Activated CD8-positive, alpha-beta memory T cell treated with anti-CD3 and anti-CD28 coated beads, Interleukin-2, amount 10 ng/mL, durations not matched to agents 7 days and 5 days (primary cell): ENCODE data around the gene TRPV6. TPM values are rescaled to one million over a fixed set of nuclear protein-coding genes. Genes with fewer than 3 reads are reported as not detected.

Source experiments
- ATAC-seq: fragments of 150-1000 bp; cut with Tn5 transposase; one replicate; pipeline ENCODE4 v1.10.0; 2021; ENCODE audit warnings: moderate library complexity
- CTCF ChIA-PET: fragments of 350-600 bp; sonication (Branson Sonifier 250); formaldehyde crosslinking; loops from one replicate; lab custom pipeline; 2021; ENCODE audit warnings: antibody characterized with exemption; lab: Charles Lee
- DNase-seq: peaks from one replicate; pipeline ENCODE4 v3.0.0-alpha.2; 2020
- H3K27ac Mint-ChIP-seq: one replicate; pipeline ENCODE4 v1.8.0; 2021; ENCODE audit warnings: mild to moderate bottlenecking, mixed read lengths
- H3K27me3 Mint-ChIP-seq: one replicate; pipeline ENCODE4 v1.8.0; 2021; ENCODE audit warnings: mixed read lengths
- H3K36me3 Mint-ChIP-seq: one replicate; pipeline ENCODE4 v1.8.0; 2021; ENCODE audit warnings: mild to moderate bottlenecking, mixed read lengths
- H3K4me1 Mint-ChIP-seq: one replicate; pipeline ENCODE4 v1.8.0; 2021; ENCODE audit warnings: mixed read lengths
- H3K4me3 Mint-ChIP-seq: one replicate; pipeline ENCODE4 v1.8.0; 2021; ENCODE audit warnings: mild to moderate bottlenecking, moderate library complexity, mixed read lengths
- H3K9me3 Mint-ChIP-seq: one replicate; pipeline ENCODE4 v1.8.0; 2022; ENCODE audit warnings: low read depth, mixed read lengths
- total RNA-seq, 2 experiments: library from RNA; stranded (reverse); gene quantifications; one replicate each; pipeline ENCODE4 v1.2.3, GENCODE V29; 2021

Gene TRPV6
- total RNA-seq, 2 experiments from 2014 or later, result not detected

DNA sequence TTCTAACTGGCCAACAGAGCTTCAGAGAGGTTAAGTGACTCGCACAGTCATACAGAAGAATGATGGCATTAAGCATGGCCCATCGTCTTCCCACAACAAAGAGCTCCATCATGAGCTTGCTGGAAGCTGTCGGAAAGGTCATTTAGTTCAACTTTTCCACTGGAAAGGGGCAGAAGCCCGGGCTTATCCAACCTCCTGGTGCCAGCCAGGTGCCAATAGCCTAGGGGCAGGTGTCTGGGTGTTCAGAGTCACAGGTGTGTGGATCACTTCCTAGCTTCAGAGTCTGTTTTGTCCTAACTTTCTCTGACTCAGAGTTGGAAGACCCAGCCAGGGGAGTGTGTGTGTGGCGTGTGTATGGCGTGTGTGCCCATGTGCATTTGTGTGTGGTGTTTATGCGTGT is 1.3 kb upstream of the TRPV6 start:
- Mint-ChIP-seq H3K4me1 (no peaks in the 10 kb centered on the region), H3K9me3 (peaks cover 4% of the 10 kb centered on the region), H3K4me3 (no peak overlapping the region), H3K27me3 (peaks cover 3% of the 10 kb centered on the region), H3K36me3 (no peaks in the 10 kb centered on the region), H3K27ac (no peak overlapping the region)
- ATAC-seq, result no peak
- no peak for DNase-seq
- CTCF ChIA-PET, result interaction anchor here (1.1 kb wide), 1 partner anchor 328 kb away, joined by 3 read pairs; no protein-coding TSS in a partner anchor

DNA sequence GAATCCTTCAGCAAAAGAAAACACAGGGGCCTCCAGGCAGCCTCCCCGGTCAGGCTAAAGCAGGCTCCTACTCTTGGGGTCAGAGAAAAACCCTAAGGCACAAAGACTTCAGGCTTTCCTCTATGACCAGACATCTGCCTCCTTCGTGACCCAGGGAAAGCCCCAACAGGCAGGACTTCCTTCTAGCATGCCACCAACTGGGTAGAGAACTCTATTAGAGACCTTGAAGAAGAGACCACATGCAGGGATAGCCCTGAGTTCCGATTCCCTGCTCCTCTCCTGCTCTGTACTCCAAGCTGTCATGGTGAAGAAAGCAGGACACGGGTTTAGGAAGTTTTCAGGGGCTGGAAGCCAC is 1.3 kb downstream of the TRPV6 start:
- Mint-ChIP-seq H3K27me3 (peaks cover 10% of the 10 kb centered on the region), H3K4me3 (no peak overlapping the region), H3K4me1 (no peaks in the 10 kb centered on the region), H3K9me3 (no peaks in the 10 kb centered on the region), H3K27ac (no peak overlapping the region), H3K36me3 (no peaks in the 10 kb centered on the region)
- CTCF ChIA-PET, result no interaction called here
- no peak for ATAC-seq
- DNase-seq, result no peak

DNA sequence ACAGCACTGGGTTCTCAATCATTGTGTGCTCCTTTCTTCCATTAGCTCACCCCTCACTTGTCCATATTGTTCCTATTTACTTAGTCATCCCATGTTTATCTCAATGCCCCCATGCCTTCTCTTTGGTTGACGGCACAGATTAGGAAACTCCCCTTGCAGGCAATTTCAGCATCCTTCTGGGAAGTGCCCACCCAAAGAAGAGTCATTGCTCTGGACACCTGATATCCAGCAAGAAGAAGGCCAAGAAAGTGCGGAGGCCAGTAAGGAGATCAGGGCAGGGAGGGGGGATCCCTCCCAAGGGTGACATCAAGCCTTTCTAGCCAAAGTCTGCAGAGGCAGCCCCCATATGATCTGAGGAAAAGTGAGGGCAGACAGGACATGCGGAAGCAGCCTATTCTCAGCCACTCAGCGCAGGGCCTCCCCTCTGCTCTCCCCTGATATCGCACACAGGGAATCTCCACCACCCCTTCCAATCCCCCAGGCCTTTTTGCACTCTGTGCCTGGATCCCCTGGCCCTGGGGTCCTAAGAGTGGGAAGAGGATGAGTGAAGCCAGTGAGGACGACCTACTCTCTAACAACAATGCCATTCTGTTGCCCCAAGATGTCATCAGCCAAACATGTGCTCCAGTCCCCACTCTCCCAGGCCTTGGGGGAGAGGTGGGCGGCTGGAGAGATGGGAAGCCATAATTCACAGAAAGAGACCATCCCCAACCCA is 1.8 kb downstream of the TRPV6 start:
- no peak for ATAC-seq
- CTCF ChIA-PET, result no interaction called here
- H3K27ac Mint-ChIP-seq, result no peak overlapping the region
- H3K9me3 Mint-ChIP-seq, result no peaks in the 10 kb centered on the region
- no peaks in the 10 kb centered on the region for H3K36me3 Mint-ChIP-seq
- no peaks in the 10 kb centered on the region for H3K4me1 Mint-ChIP-seq
- no peak overlapping the region for H3K4me3 Mint-ChIP-seq
- peaks cover 13% of the 10 kb centered on the region for H3K27me3 Mint-ChIP-seq
- no peak for DNase-seq

DNA sequence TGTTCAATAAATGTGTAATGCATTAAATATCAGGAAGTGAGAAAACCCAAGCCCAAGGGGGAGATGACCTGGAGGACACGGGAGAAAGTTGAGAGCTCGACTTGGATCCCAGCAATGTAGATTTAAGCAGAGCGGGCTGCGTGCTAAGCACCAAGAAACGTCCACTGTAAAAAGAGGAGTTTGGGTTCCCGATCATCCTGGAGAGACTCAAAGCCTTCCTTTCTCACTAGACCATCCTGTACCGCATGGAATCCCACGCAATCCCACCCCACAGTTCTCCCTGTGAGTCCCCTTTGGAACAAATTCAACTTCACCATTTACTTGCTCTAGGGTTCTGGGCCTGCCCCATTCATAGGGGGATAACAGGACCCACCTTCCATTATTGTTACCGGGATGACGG is 2.4 kb downstream of the TRPV6 start:
- no peaks in the 10 kb centered on the region for H3K4me1 Mint-ChIP-seq
- no peaks in the 10 kb centered on the region for H3K36me3 Mint-ChIP-seq
- CTCF ChIA-PET, result no interaction called here
- H3K4me3 Mint-ChIP-seq, result no peak overlapping the region
- peaks cover 13% of the 10 kb centered on the region for H3K27me3 Mint-ChIP-seq
- DNase-seq, result peak; percentile 37
- no peak overlapping the region for H3K27ac Mint-ChIP-seq
- no peaks in the 10 kb centered on the region for H3K9me3 Mint-ChIP-seq
- ATAC-seq, result no peak

DNA sequence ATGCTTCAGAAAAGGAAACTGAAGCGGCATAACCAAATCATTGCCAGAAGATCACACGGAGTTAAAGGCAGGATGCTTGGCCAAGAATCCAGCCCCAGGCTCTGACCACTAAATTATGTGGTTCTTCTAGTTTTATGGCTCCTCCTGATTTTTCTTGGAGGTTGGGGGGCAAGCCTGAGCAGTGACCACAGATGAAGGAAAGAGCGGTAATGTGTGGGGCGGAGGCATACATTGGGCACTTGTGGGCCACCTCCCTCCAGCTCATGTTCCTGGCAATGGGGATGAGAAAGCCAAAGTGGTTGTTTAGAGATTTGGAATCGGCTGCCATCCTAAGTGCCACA is 3.2 kb downstream of the TRPV6 start:
- Mint-ChIP-seq H3K27ac (no peak overlapping the region), H3K36me3 (no peaks in the 10 kb centered on the region), H3K4me1 (no peaks in the 10 kb centered on the region), H3K27me3 (peaks cover 13% of the 10 kb centered on the region), H3K9me3 (no peaks in the 10 kb centered on the region), H3K4me3 (no peak overlapping the region)
- peak; percentile 33 for DNase-seq
- no peak for ATAC-seq
- CTCF ChIA-PET, result interaction anchor here (1.0 to 3.8 kb wide), 4 partner anchors 9 to 121 kb away, joined by 3 to 25 read pairs (median 4); no protein-coding TSS in a partner anchor

DNA sequence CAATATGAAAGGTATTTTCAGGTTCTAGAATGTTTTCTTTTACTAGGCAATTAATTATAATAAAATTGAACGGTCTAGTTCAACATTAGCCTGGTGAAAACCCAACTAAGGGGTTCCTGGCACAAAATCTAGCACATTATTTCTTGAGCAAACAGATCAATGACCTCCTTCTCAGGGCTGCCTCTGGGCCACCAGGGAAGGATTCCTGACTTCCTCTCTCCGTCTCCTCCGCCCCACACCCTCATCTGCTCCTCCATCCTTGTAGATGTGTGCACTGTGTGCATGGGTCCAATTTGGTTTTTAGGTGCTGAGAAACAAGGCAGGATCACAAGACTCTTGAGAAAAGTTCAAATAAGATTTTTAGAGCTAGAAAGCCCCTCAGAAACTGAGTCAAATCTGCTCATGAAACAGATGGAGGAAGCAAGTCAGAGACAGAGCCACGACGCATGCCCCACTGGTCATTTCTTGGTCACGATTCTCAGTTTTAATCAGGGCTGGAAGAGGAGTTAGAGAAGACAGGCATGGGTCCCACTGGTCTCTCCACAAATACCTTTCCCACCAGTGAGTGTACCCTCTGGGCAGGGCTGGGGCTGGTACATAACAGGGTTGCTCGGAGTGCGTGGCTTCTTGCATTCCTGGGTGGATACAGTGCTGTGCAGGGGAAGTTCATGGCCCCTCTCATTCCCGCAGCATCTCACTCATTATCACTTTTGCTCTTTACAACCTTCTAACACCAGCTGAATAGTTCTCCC is 3.8 kb downstream of the TRPV6 start:
- no peaks in the 10 kb centered on the region for H3K4me1 Mint-ChIP-seq
- no peak overlapping the region for H3K27ac Mint-ChIP-seq
- H3K27me3 Mint-ChIP-seq, result peaks cover 13% of the 10 kb centered on the region
- no peak overlapping the region for H3K4me3 Mint-ChIP-seq
- ATAC-seq (no peak), DNase-seq (peak; percentile 29)
- no peaks in the 10 kb centered on the region for H3K9me3 Mint-ChIP-seq
- CTCF ChIA-PET, result interaction anchor here (0.9 to 3.8 kb wide), 21 partner anchors 8 to 558 kb away, joined by 3 to 25 read pairs (median 3); no protein-coding TSS in a partner anchor
- no peaks in the 10 kb centered on the region for H3K36me3 Mint-ChIP-seq

DNA sequence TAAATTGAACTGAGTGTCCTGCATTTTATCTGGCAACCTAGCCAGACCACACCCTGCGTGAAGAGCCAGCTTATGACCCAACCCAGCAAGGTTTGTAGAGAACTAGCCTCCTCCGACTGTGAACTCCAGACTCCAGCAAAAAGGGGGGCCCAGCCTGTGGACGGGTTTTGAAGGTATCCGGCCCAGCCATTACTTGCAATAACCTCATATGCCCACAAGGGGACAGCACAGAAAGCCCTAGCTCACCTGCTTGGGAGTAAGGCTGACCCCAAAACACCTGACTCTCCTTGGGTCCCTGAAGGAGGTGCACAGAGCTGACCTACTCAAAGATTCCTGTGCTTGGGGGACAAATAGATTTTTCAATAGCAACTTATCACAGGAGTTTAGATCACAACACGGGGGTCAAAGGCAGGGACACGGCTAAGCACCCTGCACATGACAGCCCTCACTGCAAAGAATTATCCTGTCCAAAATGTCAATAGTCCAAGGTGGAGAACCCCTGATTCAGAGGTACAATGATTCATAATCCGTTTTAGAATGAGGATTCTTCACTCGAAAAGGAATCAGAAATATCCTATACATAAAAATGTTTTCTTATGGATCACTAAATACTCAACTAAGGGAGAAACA is 4.6 kb downstream of the TRPV6 start:
- ATAC-seq (peak; percentile 79), DNase-seq (peak; percentile 59)
- Mint-ChIP-seq H3K36me3 (no peaks in the 10 kb centered on the region), H3K9me3 (no peaks in the 10 kb centered on the region), H3K4me3 (no peak overlapping the region), H3K27ac (no peak overlapping the region), H3K27me3 (peaks cover 13% of the 10 kb centered on the region), H3K4me1 (no peaks in the 10 kb centered on the region)
- CTCF ChIA-PET, result interaction anchor here (0.8 to 3.8 kb wide), 24 partner anchors 8 to 578 kb away, joined by 3 to 25 read pairs (median 3); no protein-coding TSS in a partner anchor

DNA sequence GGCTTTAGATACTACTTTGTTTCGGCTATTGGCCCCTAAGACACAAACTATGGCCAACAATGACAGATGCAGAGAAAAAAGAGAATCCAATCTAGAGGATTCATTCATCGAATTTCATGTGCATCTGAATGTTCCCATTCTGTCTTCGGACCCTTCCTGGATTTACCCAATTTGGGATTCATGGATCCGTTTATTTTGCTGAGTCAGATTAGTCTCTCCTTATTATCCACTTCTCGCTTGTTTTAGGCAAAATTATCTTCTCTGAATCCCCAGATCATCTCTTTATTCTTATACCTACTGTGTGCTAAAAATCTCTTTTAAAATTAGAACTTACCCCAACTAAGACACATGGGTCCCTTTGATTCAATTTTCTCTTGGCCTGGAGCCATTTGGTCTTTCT is 6.5 kb downstream of the TRPV6 start:
- CTCF ChIA-PET, result interaction anchor here (1.1 to 3.8 kb wide), 5 partner anchors 25 to 336 kb away, joined by 3 to 25 read pairs (median 8); partner anchors contain the start of gene EPHB6
- no peaks in the 10 kb centered on the region for H3K36me3 Mint-ChIP-seq
- no peak overlapping the region for H3K4me3 Mint-ChIP-seq
- no peaks in the 10 kb centered on the region for H3K9me3 Mint-ChIP-seq
- H3K4me1 Mint-ChIP-seq, result no peaks in the 10 kb centered on the region
- DNase-seq (no peak), ATAC-seq (no peak)
- H3K27ac Mint-ChIP-seq, result no peak overlapping the region
- H3K27me3 Mint-ChIP-seq, result peaks cover 13% of the 10 kb centered on the region

DNA sequence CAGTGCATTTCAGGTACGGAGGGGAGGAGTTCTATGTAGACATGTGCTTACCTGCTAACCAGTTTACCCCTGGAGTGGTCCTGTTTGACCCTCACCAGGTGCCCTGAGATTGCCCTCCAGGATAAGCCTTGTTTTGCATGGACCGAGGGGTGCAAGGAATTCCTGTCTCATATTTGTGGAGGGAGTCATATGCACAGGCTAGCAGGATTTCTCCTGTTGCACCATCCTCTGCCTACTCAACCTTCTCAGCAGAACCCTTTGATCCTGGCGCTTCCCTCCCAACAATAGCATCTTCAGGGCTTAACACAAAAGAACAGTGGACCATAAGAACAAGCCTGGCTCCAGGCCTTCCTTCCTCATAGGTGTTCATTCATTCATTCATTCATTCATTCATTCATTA is 7.2 kb downstream of the TRPV6 start:
- H3K36me3 Mint-ChIP-seq, result no peaks in the 10 kb centered on the region

DNA sequence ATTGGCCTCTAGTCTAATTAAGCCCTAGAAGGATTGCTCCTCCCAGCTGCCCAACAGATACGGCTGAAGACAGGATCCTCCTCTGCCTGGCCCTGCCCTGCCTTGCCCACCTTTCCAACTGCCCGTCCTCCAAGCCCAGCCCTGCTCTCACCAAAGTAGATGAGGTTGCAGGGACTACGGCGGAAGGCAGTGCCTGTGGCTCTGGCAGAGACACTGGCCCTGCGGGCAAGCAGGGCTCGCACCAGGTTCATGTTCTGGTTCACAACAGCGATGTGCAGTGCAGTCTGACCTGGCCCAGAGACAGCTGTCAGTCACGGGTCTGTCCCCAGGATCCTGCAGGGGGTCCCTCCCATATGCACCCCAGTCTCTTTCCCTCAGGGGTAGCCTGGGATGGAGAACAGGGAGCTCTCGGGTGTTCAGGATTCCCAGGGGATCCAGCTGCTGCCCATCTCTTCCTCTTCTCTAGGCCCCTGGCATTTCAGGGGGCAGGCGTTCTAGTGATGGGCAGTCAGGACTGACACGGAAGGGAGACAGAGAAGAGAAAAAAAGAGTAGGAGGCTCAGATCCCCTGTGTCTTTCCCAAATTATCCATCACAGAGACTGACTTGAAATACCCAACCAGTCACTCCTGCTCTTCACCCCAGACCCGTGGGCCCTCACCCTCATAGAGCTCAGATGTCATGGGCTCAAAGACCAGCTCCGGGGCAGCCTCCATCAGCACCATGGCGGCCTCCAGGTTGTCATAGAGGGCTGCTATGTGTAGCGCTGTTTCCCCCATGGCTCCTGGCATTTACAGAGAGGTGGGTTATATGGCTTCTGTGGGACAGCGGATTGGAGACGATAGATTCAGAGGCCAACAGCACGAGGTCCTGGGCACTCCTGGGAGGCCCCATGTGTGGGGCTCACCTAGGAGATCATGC is 8.3 kb downstream of the TRPV6 start:
- ATAC-seq (no peak), DNase-seq (no peak)
- H3K4me3 Mint-ChIP-seq, result no peak overlapping the region
- H3K4me1 Mint-ChIP-seq, result no peaks in the 10 kb centered on the region
- peaks cover 10% of the 10 kb centered on the region for H3K27me3 Mint-ChIP-seq
- H3K36me3 Mint-ChIP-seq, result no peaks in the 10 kb centered on the region
- CTCF ChIA-PET, result no interaction called here
- H3K27ac Mint-ChIP-seq, result no peak overlapping the region
- no peaks in the 10 kb centered on the region for H3K9me3 Mint-ChIP-seq

More for the DNA sequence above, 7.2 kb downstream of the TRPV6 start:
- Mint-ChIP-seq H3K4me3 (no peak overlapping the region), H3K9me3 (no peaks in the 10 kb centered on the region), H3K27me3 (peaks cover 10% of the 10 kb centered on the region), H3K4me1 (no peaks in the 10 kb centered on the region), H3K27ac (no peak overlapping the region)
- ATAC-seq (no peak), DNase-seq (no peak)
- CTCF ChIA-PET, result interaction anchor here (1.4 kb wide), 1 partner anchor 24 kb away, joined by 4 read pairs; the partner anchor contains the start of gene EPHB6

DNA sequence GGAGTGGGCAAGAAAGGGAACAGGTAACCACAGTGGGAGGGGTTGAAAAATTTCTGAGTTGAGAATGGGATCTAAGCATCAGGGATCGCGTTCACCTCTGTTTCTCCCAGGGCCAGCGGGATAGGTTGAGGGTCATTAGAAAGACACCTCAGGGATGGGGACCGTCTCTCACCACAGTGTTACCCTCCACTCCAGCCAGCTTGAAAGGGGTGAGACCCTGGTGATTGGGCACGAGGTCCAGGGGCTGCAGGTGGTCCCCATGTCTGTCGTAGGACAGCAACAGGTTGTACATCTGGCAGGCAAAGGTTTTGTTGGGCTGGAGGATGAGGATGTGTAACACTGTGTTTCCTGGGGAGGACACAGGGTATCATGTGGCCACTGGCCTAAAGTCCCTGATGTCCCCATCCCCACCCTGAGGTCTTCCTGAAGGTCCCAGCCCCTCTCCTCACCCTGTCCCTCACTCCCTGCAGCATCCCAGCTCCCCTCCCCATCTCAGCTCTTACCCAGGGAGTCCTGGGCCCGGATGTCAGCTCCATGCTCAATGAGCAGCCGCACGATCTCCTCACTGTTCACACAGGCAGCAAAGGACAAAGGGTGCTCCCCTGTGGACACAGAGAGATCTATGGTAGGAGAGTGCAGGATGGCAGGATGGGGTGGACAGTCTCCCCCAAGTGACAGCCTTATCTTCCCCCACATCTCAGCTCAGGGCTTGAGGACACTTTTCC is 9.1 kb downstream of the TRPV6 start:
- Mint-ChIP-seq H3K27me3 (peaks cover 10% of the 10 kb centered on the region), H3K36me3 (no peaks in the 10 kb centered on the region), H3K4me1 (no peaks in the 10 kb centered on the region), H3K27ac (no peak overlapping the region), H3K4me3 (no peak overlapping the region), H3K9me3 (no peaks in the 10 kb centered on the region)
- ATAC-seq, result no peak
- DNase-seq, result no peak
- CTCF ChIA-PET, result no interaction called here

DNA sequence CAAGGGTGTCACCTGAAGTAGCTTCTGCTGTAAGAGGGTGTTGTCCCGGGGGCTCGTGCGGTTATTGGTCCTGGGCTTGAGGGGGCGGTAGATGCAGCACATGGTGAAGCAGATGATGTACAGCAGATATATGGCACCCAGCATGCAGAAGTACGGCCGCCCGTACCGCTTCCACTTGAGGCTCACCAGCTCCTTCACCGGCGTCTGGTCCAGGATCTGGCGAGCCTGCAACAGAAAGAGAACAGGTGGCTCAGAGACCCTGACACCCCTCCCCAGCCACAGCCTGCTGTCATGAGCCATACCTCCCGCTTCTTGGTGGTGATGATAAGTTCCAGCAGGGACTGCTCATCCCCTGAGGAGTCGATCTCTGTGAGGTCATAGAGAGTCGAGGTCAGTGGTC is 10.1 kb downstream of the TRPV6 start:
- CTCF ChIA-PET, result no interaction called here
- H3K4me3 Mint-ChIP-seq, result no peak overlapping the region
- H3K27me3 Mint-ChIP-seq, result peaks cover 6% of the 10 kb centered on the region
- H3K27ac Mint-ChIP-seq, result no peak overlapping the region
- ATAC-seq, result no peak
- DNase-seq, result no peak
- no peaks in the 10 kb centered on the region for H3K9me3 Mint-ChIP-seq
- H3K36me3 Mint-ChIP-seq, result no peaks in the 10 kb centered on the region
- no peaks in the 10 kb centered on the region for H3K4me1 Mint-ChIP-seq
